Measurements from ENCODE around the gene CRB1.
A peak's percentile ranks its signal among the peaks of the same experiment; 100 is the strongest.

CRB1 gene

GRCh38 chr1:197302775-197303174 lies 34.7 kb downstream of the CRB1 start:
- H3K36me3 ChIP-seq (ENCODE audit: insufficient read depth, low read length) = no peaks in the 10 kb centered on the region
- no peak overlapping the region for H3K4me3 ChIP-seq (ENCODE audit: low read depth, low read length)
- H3K79me2 ChIP-seq (ENCODE audit: control insufficient read depth, insufficient read depth, low read length, unreplicated experiment) = no peaks in the 10 kb centered on the region
- peak overlapping the region; percentile 8 for H2AFZ ChIP-seq (ENCODE audit: low read length, unreplicated experiment)
- no peaks in the 10 kb centered on the region for H3K27me3 ChIP-seq (ENCODE audit: insufficient read depth, low read length)
- peaks cover 9% of the 10 kb centered on the region for H3K4me1 ChIP-seq (ENCODE audit: control insufficient read depth, insufficient read depth, low read length, unreplicated experiment)
- H3K27ac ChIP-seq (ENCODE audit: low read depth, low read length) = no peak overlapping the region

GRCh38 chr1:197303463-197303862 lies 35.4 kb downstream of the CRB1 start:
- Histone ChIP-seq H3K27ac (ENCODE audit: low read depth, low read length) (peak overlapping the region; percentile 12; the same call in 1 of the 2 replicates), H3K36me3 (ENCODE audit: insufficient read depth, low read length) (no peaks in the 10 kb centered on the region), H3K4me1 (ENCODE audit: control insufficient read depth, insufficient read depth, low read length, unreplicated experiment) (peaks cover 9% of the 10 kb centered on the region), H2AFZ (ENCODE audit: low read length, unreplicated experiment) (no peak overlapping the region), H3K27me3 (ENCODE audit: insufficient read depth, low read length) (no peaks in the 10 kb centered on the region), H3K4me3 (ENCODE audit: low read depth, low read length) (no peak overlapping the region), H3K79me2 (ENCODE audit: control insufficient read depth, insufficient read depth, low read length, unreplicated experiment) (no peaks in the 10 kb centered on the region)

- no peaks in the 10 kb centered on the region for H3K27me3 ChIP-seq (ENCODE audit: insufficient read depth, low read length)
- peaks cover 9% of the 10 kb centered on the region for H3K4me1 ChIP-seq (ENCODE audit: control insufficient read depth, insufficient read depth, low read length, unreplicated experiment)
- H3K79me2 ChIP-seq (ENCODE audit: control insufficient read depth, insufficient read depth, low read length, unreplicated experiment) = no peaks in the 10 kb centered on the region
- H3K4me3 ChIP-seq (ENCODE audit: low read depth, low read length) = no peak overlapping the region
- no peak overlapping the region for H3K27ac ChIP-seq (ENCODE audit: low read depth, low read length)
- H3K36me3 ChIP-seq (ENCODE audit: insufficient read depth, low read length) = no peaks in the 10 kb centered on the region
- H2AFZ ChIP-seq (ENCODE audit: low read length, unreplicated experiment) = no peak overlapping the region
These were observed 36.7 kb downstream of the CRB1 start for GRCh38 chr1:197304638-197305200.

GRCh38 chr1:197305925-197306324 lies 37.9 kb downstream of the CRB1 start:
- H3K4me1 ChIP-seq (ENCODE audit: control insufficient read depth, insufficient read depth, low read length, unreplicated experiment) = peaks cover 9% of the 10 kb centered on the region
- H2AFZ ChIP-seq (ENCODE audit: low read length, unreplicated experiment) = no peak overlapping the region
- no peak overlapping the region for H3K4me3 ChIP-seq (ENCODE audit: low read depth, low read length)
- no peaks in the 10 kb centered on the region for H3K27me3 ChIP-seq (ENCODE audit: insufficient read depth, low read length)
- H3K27ac ChIP-seq (ENCODE audit: low read depth, low read length) = no peak overlapping the region
- H3K79me2 ChIP-seq (ENCODE audit: control insufficient read depth, insufficient read depth, low read length, unreplicated experiment) = no peaks in the 10 kb centered on the region
- H3K36me3 ChIP-seq (ENCODE audit: insufficient read depth, low read length) = no peaks in the 10 kb centered on the region

- no peaks in the 10 kb centered on the region for H3K27me3 ChIP-seq (ENCODE audit: insufficient read depth, low read length)
- H3K36me3 ChIP-seq (ENCODE audit: insufficient read depth, low read length) = no peaks in the 10 kb centered on the region
- no peak overlapping the region for H3K27ac ChIP-seq (ENCODE audit: low read depth, low read length)
- no peak overlapping the region for H3K4me3 ChIP-seq (ENCODE audit: low read depth, low read length)
- peaks cover 9% of the 10 kb centered on the region for H3K4me1 ChIP-seq (ENCODE audit: control insufficient read depth, insufficient read depth, low read length, unreplicated experiment)
- no peak overlapping the region for H2AFZ ChIP-seq (ENCODE audit: low read length, unreplicated experiment)
- no peaks in the 10 kb centered on the region for H3K79me2 ChIP-seq (ENCODE audit: control insufficient read depth, insufficient read depth, low read length, unreplicated experiment)
These were observed 38.5 kb downstream of the CRB1 start for GRCh38 chr1:197306381-197307062.

GRCh38 chr1:197307136-197307535 lies 39.1 kb downstream of the CRB1 start:
- Histone ChIP-seq H3K4me3 (ENCODE audit: low read depth, low read length) (no peak overlapping the region), H3K36me3 (ENCODE audit: insufficient read depth, low read length) (no peaks in the 10 kb centered on the region), H3K27me3 (ENCODE audit: insufficient read depth, low read length) (no peaks in the 10 kb centered on the region), H3K27ac (ENCODE audit: low read depth, low read length) (no peak overlapping the region), H3K79me2 (ENCODE audit: control insufficient read depth, insufficient read depth, low read length, unreplicated experiment) (no peaks in the 10 kb centered on the region), H3K4me1 (ENCODE audit: control insufficient read depth, insufficient read depth, low read length, unreplicated experiment) (peaks cover 9% of the 10 kb centered on the region), H2AFZ (ENCODE audit: low read length, unreplicated experiment) (no peak overlapping the region)

- H3K79me2 ChIP-seq (ENCODE audit: control insufficient read depth, insufficient read depth, low read length, unreplicated experiment) = no peaks in the 10 kb centered on the region
- H2AFZ ChIP-seq (ENCODE audit: low read length, unreplicated experiment) = no peak overlapping the region
- no peaks in the 10 kb centered on the region for H3K36me3 ChIP-seq (ENCODE audit: insufficient read depth, low read length)
- H3K4me1 ChIP-seq (ENCODE audit: control insufficient read depth, insufficient read depth, low read length, unreplicated experiment) = peaks cover 5% of the 10 kb centered on the region
- no peak overlapping the region for H3K4me3 ChIP-seq (ENCODE audit: low read depth, low read length)
- H3K27me3 ChIP-seq (ENCODE audit: insufficient read depth, low read length) = no peaks in the 10 kb centered on the region
- H3K27ac ChIP-seq (ENCODE audit: low read depth, low read length) = no peak overlapping the region
These were observed 39.5 kb downstream of the CRB1 start for GRCh38 chr1:197307551-197307950.

GRCh38 chr1:197311081-197311480 lies 43.0 kb downstream of the CRB1 start:
- Histone ChIP-seq H3K79me2 (ENCODE audit: control insufficient read depth, insufficient read depth, low read length, unreplicated experiment) (no peaks in the 10 kb centered on the region), H3K36me3 (ENCODE audit: insufficient read depth, low read length) (no peaks in the 10 kb centered on the region), H3K27me3 (ENCODE audit: insufficient read depth, low read length) (no peaks in the 10 kb centered on the region), H3K27ac (ENCODE audit: low read depth, low read length) (no peak overlapping the region), H3K4me1 (ENCODE audit: control insufficient read depth, insufficient read depth, low read length, unreplicated experiment) (no peaks in the 10 kb centered on the region), H2AFZ (ENCODE audit: low read length, unreplicated experiment) (no peak overlapping the region), H3K4me3 (ENCODE audit: low read depth, low read length) (no peak overlapping the region)

GRCh38 chr1:197312163-197312562 lies 44.1 kb downstream of the CRB1 start:
- H3K27me3 ChIP-seq (ENCODE audit: insufficient read depth, low read length) = no peaks in the 10 kb centered on the region
- H3K36me3 ChIP-seq (ENCODE audit: insufficient read depth, low read length) = no peaks in the 10 kb centered on the region
- H3K79me2 ChIP-seq (ENCODE audit: control insufficient read depth, insufficient read depth, low read length, unreplicated experiment) = no peaks in the 10 kb centered on the region
- H3K4me1 ChIP-seq (ENCODE audit: control insufficient read depth, insufficient read depth, low read length, unreplicated experiment) = no peaks in the 10 kb centered on the region
- H2AFZ ChIP-seq (ENCODE audit: low read length, unreplicated experiment) = no peak overlapping the region
- no peak overlapping the region for H3K27ac ChIP-seq (ENCODE audit: low read depth, low read length)
- no peak overlapping the region for H3K4me3 ChIP-seq (ENCODE audit: low read depth, low read length)

- no peak overlapping the region for H3K27ac ChIP-seq (ENCODE audit: low read depth, low read length)
- H3K36me3 ChIP-seq (ENCODE audit: insufficient read depth, low read length) = no peaks in the 10 kb centered on the region
- no peaks in the 10 kb centered on the region for H3K79me2 ChIP-seq (ENCODE audit: control insufficient read depth, insufficient read depth, low read length, unreplicated experiment)
- H2AFZ ChIP-seq (ENCODE audit: low read length, unreplicated experiment) = no peak overlapping the region
- H3K4me1 ChIP-seq (ENCODE audit: control insufficient read depth, insufficient read depth, low read length, unreplicated experiment) = no peaks in the 10 kb centered on the region
- H3K4me3 ChIP-seq (ENCODE audit: low read depth, low read length) = no peak overlapping the region
- no peaks in the 10 kb centered on the region for H3K27me3 ChIP-seq (ENCODE audit: insufficient read depth, low read length)
These were observed 45.7 kb downstream of the CRB1 start for GRCh38 chr1:197313713-197314112.

- Histone ChIP-seq H3K4me3 (ENCODE audit: low read depth, low read length) (no peak overlapping the region), H3K4me1 (ENCODE audit: control insufficient read depth, insufficient read depth, low read length, unreplicated experiment) (no peaks in the 10 kb centered on the region), H3K79me2 (ENCODE audit: control insufficient read depth, insufficient read depth, low read length, unreplicated experiment) (no peaks in the 10 kb centered on the region), H2AFZ (ENCODE audit: low read length, unreplicated experiment) (no peak overlapping the region), H3K27ac (ENCODE audit: low read depth, low read length) (no peak overlapping the region), H3K36me3 (ENCODE audit: insufficient read depth, low read length) (no peaks in the 10 kb centered on the region), H3K27me3 (ENCODE audit: insufficient read depth, low read length) (no peaks in the 10 kb centered on the region)
These were observed 46.6 kb downstream of the CRB1 start for GRCh38 chr1:197314682-197315081.
